DND-41 (cell line): ENCODE measurements around the gene PDCD1LG2.

ENCODE experiments used
- ATAC-seq: fragments of 200-7000 bp; cut with Tn5 transposase; 3 replicates; pipeline ENCODE4 v1.9.1; 2021; ENCODE audit warnings: low read depth; ENCODE audit not compliant: insufficient read depth
- DNase-seq: peaks from one replicate; pipeline ENCODE4 v3.0.0-alpha.2; 2020
- H2AFZ ChIP-seq: 2 replicates; pipeline ENCODE4 v1.6.0; 2012; ENCODE audit warnings: low read depth, low read length
- H3K27ac ChIP-seq: 2 replicates; pipeline ENCODE4 v1.5.1; 2012; ENCODE audit warnings: low read length, inconsistent platforms
- H3K27me3 ChIP-seq: fragments of 200-600 bp; sonication (generic); 2 replicates; pipeline ENCODE4 v1.6.0; 2012; ENCODE audit warnings: low read length, mild to moderate bottlenecking, inconsistent platforms; ENCODE audit not compliant: insufficient read depth, poor library complexity
- H3K36me3 ChIP-seq: 2 replicates; pipeline ENCODE4 v1.5.1; 2012; ENCODE audit warnings: low read length, inconsistent platforms; ENCODE audit not compliant: insufficient read depth
- H3K4me1 ChIP-seq: 2 replicates; pipeline ENCODE4 v1.5.1; 2012; ENCODE audit warnings: mild to moderate bottlenecking, low read length; ENCODE audit not compliant: insufficient read depth
- H3K4me2 ChIP-seq: 2 replicates; pipeline ENCODE4 v1.6.0; 2012; ENCODE audit warnings: mild to moderate bottlenecking, moderate library complexity, low read length, inconsistent platforms; ENCODE audit not compliant: insufficient read depth
- H3K4me3 ChIP-seq, 2 experiments: fragments of 200-600 bp in 1 of 2; shearing (Covaris generic) in 1 of 2; 2 replicates each; pipeline ENCODE4 v1.5.1; 2012 to 2016; ENCODE audit warnings: inconsistent platforms in 2 of 2, low read length in 2 of 2, mild to moderate bottlenecking in 2 of 2, low read depth in 1 of 2, moderate library complexity in 1 of 2
- H3K79me2 ChIP-seq: 2 replicates; pipeline ENCODE4 v1.6.0; 2012; ENCODE audit warnings: low read length, inconsistent platforms; ENCODE audit not compliant: insufficient read depth
- H3K9ac ChIP-seq: 2 replicates; pipeline ENCODE4 v1.6.0; 2012; ENCODE audit warnings: low read depth, mild to moderate bottlenecking, inconsistent platforms, low read length, moderate library complexity
- H3K9me3 ChIP-seq: 2 replicates; pipeline ENCODE4 v1.5.1; 2012; ENCODE audit warnings: low read length, moderate library complexity, mild to moderate bottlenecking, inconsistent platforms; ENCODE audit not compliant: insufficient read depth, severe bottlenecking
- H4K20me1 ChIP-seq: 2 replicates; pipeline ENCODE4 v1.6.0; 2012; ENCODE audit warnings: low read length; ENCODE audit not compliant: insufficient read depth
- EZH2 ChIP-seq: IDR thresholded peaks from 3 replicates; pipeline ENCODE4 v1.6.1; 2012; ENCODE audit warnings: borderline replicate concordance, low read depth, mild to moderate bottlenecking, moderate library complexity, low read length, inconsistent platforms; ENCODE audit not compliant: severe bottlenecking
- TF ChIP-seq, protein P1 (sequence below): IDR thresholded peaks from 2 replicates; pipeline ENCODE4 v1.5.1; 2012; ENCODE audit warnings: borderline replicate concordance, low read length, moderate library complexity, mild to moderate bottlenecking; ENCODE audit not compliant: poor library complexity, severe bottlenecking; ENCODE audit errors: extremely low read depth

The PDCD1LG2 gene

DNA sequence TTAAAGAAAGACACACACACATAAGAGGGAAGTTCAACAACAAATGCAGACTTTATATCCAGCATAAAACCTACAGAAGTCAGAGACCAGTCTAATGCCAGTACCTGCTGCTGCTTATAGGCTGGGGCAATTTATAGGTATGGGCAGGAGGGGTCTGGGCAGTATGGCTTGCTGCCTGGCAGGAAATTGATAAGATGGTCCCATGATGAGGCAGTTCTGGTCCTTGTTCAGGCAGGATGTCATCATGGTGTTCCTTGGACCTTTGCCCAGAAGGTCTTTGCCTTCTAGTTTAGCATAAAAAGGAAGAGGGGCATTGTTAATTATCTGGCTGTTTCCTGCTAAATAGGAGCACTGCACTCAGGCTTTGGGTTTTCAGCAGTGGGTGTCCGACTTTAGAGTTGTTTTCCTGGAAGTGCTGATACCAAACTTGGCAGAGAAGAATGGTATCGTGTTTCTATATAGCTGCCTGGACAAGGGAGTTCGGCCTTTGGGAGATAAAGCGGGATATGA lies 10.4 kb upstream of the PDCD1LG2 start:
- no peaks in the 10 kb centered on the region for H4K20me1 ChIP-seq
- H3K4me2 ChIP-seq = no peak overlapping the region
- no peak for DNase-seq
- H3K36me3 ChIP-seq = no peaks in the 10 kb centered on the region
- no peaks in the 10 kb centered on the region for H3K4me1 ChIP-seq
- TF ChIP-seq, protein P1, sequence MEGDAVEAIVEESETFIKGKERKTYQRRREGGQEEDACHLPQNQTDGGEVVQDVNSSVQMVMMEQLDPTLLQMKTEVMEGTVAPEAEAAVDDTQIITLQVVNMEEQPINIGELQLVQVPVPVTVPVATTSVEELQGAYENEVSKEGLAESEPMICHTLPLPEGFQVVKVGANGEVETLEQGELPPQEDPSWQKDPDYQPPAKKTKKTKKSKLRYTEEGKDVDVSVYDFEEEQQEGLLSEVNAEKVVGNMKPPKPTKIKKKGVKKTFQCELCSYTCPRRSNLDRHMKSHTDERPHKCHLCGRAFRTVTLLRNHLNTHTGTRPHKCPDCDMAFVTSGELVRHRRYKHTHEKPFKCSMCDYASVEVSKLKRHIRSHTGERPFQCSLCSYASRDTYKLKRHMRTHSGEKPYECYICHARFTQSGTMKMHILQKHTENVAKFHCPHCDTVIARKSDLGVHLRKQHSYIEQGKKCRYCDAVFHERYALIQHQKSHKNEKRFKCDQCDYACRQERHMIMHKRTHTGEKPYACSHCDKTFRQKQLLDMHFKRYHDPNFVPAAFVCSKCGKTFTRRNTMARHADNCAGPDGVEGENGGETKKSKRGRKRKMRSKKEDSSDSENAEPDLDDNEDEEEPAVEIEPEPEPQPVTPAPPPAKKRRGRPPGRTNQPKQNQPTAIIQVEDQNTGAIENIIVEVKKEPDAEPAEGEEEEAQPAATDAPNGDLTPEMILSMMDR = no peak
- TF ChIP-seq EZH2 = no peak
- no peak overlapping the region for H3K27ac ChIP-seq
- no peaks in the 10 kb centered on the region for H3K79me2 ChIP-seq
- H3K4me3 ChIP-seq = no peak overlapping the region
- no peak for ATAC-seq
- H2AFZ ChIP-seq = no peak overlapping the region
- H3K9me3 ChIP-seq = no peaks in the 10 kb centered on the region
- no peak overlapping the region for H3K9ac ChIP-seq
- H3K27me3 ChIP-seq = no peaks in the 10 kb centered on the region

DNA sequence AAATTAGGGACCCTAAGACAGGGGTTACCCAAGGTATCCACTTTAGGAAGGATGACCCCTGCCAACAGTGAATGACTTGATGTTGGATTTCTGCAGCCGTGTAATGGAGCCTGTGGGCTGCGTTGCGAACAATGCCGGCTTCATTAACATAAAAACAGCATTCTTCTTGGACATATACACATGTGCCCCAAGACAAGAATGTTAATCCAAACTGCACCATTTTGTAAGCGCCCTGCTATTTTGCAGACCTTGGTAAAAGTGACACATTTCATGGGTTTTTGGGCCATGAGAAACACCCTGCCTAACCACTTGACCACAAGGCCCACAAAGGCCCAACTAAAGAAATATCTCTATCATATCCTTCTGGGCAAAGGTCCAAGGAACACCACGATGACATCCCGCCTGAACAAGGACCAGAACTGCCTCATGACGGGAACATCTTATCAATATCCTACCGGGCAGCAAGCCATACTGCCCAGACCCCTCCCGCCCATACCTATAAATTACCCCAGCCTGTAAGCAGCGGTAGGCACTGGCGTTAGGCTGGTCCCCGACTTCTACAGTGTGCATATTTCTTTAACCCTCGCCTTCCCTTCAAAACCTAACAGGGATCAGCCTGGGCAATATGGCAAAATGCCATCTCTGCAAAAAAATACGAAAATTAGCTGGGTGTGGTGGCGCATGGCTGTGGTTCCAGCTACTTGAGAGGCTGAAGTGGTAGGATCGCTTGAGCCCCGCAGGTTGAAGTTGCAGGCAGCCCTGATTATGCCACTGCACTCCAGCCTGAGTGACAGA lies 9.7 kb upstream of the PDCD1LG2 start:
- Histone ChIP-seq H3K4me3 (no peak overlapping the region), H3K4me2 (no peak overlapping the region), H3K4me1 (no peaks in the 10 kb centered on the region), H2AFZ (no peak overlapping the region), H3K9me3 (no peaks in the 10 kb centered on the region), H3K9ac (no peak overlapping the region), H3K79me2 (no peaks in the 10 kb centered on the region), H4K20me1 (no peaks in the 10 kb centered on the region), H3K27me3 (no peaks in the 10 kb centered on the region), H3K27ac (no peak overlapping the region), H3K36me3 (no peaks in the 10 kb centered on the region)
- DNase-seq = no peak
- TF ChIP-seq EZH2 = no peak
- TF ChIP-seq, protein P1 = no peak
- ATAC-seq = no peak

DNA sequence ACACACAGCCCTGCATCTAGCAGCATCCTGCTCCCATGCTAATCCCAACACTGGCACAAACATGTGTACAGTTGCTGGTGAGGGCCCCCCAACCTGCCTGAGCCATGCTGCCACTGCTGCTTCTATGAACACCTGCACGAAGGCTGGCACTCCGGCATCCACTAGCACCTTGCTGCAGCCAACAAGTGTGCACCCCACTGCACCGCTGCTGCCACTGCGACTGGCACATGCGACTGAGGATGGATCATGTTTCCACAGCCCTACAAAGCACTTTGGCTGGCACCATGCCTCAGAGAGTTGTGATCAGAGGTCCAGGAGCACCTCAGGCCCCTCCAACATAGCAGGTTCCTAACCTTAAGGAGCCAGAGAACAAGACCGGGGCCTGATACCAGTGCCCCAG lies 7.8 kb upstream of the PDCD1LG2 start:
- TF ChIP-seq EZH2 = no peak
- TF ChIP-seq, protein P1 = no peak
- H2AFZ ChIP-seq = no peak overlapping the region
- H3K79me2 ChIP-seq = no peaks in the 10 kb centered on the region
- no peaks in the 10 kb centered on the region for H3K36me3 ChIP-seq
- H3K4me3 ChIP-seq = no peak overlapping the region
- no peak overlapping the region for H3K27ac ChIP-seq
- no peak for DNase-seq
- H4K20me1 ChIP-seq = no peaks in the 10 kb centered on the region
- H3K4me2 ChIP-seq = no peak overlapping the region
- ATAC-seq = no peak
- no peaks in the 10 kb centered on the region for H3K9me3 ChIP-seq
- no peaks in the 10 kb centered on the region for H3K4me1 ChIP-seq
- no peaks in the 10 kb centered on the region for H3K27me3 ChIP-seq
- H3K9ac ChIP-seq = no peak overlapping the region
